HG02571 (cell line): Measurements from ENCODE around the gene FXYD4.
"Not testable (repeated sequence)": the region's sequence is repeated elsewhere in the genome, so short reads cannot be mapped to it uniquely, and the experiment has no call there.

Experiments used
- ATAC-seq: cut with Tn5 transposase; IDR thresholded peaks from one replicate; pipeline ENCODE4 v1.9.1; 2021; ENCODE audit warnings: mild to moderate bottlenecking, moderate library complexity; ENCODE audit not compliant: unreplicated experiment

The FXYD4 gene

GRCh38 chr10:43371418-43371817 is at the start of gene FXYD4:
Gene FXYD4 (plus strand): TSS chr10:43371636. CDS start chr10:43373747, 2,111 bp downstream.
- no peak for ATAC-seq

- no peak for ATAC-seq
These were observed 49.1 kb upstream of the FXYD4 start for GRCh38 chr10:43322331-43322730.

DNA sequence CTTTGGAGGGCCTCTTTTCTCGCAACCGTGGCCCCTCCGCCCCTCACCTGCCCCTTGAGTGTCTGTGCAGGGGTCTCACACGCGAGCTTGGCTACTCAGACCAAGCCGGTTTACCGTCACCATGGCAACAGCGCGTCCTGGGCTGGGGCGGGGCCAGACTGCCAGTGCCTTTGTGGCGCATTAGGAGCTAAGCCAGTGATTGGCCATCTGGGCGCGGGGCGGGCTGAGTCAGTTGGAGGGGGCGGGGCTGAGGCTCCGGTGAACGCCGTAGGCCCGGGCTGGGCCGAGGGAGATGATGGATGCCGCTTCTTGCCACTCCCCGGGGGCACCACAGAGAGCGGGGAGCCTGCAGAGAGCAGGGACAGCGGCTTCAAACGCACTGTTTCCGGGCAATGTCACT is 48.7 kb upstream of the FXYD4 start:
- ATAC-seq: no peak

- ATAC-seq: no peak
These were observed 48.2 kb upstream of the FXYD4 start for GRCh38 chr10:43323245-43323644.

GRCh38 chr10:43324876-43325275 is 46.6 kb upstream of the FXYD4 start:
- ATAC-seq: no peak

GRCh38 chr10:43327171-43327570 is 44.3 kb upstream of the FXYD4 start:
- ATAC-seq: no peak

DNA sequence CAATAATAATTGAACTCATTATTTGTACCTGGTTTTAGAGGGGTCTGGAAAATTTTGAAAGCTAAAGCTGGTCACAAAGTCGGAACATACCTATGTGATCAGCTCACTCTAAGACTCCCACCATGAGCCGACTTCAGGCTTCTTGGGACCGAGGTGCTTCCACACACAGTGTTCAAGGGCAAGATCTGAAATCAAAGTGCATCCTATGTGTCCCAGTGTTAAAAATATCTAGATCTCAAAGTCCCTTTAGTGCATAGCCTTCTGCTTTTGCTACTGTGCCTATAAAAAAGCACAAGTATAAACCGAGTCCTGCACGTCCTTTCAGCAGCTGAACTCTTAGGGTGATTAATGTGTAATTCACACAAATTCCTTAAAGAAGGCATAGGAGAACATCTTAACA is 43.5 kb upstream of the FXYD4 start:
- ATAC-seq: no peak

DNA sequence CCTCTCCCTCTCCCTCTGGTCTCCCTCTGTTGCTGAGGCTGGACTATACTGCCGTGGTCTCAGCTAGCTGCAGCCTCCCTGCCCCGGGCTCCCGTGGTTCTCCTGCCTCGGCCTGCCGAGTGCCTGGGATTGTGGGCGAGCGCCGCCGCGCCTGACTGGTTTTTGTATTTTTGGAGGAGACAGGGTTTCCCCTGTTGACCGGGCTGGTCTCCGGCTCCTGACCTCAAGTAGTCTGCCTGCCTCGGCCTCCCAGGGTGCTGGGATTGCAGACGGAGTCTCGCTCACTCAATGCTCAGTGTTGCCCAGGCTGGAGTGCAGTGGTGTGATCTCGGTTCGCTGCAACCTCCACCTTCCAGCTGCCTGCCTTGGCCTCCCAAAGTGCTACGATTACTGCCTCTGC is 42.6 kb upstream of the FXYD4 start:
- not testable (repeated sequence) for ATAC-seq

DNA sequence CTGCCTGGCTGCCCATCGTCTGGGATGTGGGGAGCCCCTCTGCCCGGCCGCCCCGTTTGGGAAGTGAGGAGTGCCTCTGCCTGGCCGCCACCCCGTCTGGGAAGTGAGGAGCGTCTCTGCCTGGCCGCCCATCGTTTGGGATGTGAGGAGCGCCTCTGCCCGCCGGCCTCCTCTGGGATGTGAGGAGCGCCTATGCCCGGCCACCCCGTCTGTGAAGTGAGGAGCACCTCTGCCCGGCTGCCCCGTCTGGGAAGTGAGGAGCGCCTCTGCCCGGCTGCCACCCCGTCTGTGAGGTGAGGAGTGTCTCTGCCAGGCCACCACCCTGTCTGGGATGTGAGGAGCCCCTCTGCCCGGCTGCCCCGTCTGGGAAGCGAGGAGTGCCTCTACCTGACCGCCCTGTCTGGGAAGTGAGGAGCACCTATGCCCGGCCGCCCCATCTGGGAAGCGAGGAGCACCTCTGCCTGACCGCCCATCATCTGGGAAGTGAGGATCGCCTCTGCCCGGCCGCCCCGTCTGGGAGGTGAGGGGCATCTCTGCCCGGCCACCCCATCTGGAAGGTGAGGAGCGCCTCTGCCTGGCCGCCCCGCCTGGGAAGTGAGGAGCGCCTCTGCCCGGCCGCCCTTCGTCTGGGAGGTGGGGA is 42.1 kb upstream of the FXYD4 start:
- ATAC-seq: not testable (repeated sequence)

DNA sequence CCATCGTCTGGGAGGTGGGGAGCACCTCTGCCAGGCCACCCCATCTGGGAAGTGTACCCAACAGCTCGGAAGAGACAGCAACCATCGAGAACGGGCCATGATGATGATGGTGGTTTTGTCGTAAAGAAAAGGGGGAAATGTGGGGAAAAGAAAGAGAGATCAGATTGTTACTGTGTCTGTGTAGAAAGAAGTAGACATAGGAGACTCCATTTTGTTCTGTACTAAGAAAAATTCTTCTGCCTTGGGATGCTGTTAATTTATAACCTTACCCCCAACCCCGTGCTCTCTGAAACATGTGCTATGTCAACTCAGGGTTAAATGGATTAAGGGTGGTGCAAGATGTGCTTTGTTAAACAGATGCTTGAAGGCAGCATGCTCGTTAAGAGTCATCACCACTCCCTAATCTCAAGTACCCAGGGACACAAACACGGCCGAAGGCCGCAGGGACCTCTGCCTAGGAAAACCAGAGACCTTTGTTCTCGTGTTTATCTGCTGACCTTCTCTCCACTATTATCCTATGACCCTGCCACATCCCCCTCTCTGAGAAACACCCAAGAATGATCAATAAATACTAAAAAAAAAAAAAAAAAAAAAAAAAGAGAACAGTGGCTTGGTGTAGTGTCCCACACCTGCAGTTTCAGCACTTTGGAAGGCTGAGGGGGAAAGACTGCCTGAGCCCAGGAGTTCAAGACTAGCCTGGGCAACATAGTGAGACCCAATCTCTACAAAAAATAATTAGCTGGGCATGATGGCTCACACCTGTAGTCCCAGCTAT is 41.2 kb upstream of the FXYD4 start:
- not testable (repeated sequence) for ATAC-seq

GRCh38 chr10:43330824-43331127 is 40.7 kb upstream of the FXYD4 start:
- ATAC-seq: not testable (repeated sequence)

DNA sequence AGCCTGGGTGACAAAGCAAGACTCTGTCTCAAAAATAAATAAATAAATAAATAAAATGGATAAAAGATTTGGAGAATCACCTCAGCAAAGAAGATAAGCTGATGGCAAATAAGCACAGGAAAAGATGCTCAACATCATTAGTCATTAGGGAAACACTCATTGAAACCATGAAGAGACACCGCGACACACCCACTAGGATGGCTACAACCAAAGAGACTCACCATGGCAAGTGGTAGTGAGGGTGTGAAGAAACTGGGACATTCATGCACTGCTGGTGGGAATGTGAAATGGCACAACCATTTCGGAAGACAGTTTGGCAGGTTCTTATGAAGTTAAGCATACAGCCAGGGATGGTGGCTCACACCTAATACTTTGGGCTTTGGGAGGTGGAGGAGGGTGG is 37.8 kb upstream of the FXYD4 start:
- no peak for ATAC-seq

DNA sequence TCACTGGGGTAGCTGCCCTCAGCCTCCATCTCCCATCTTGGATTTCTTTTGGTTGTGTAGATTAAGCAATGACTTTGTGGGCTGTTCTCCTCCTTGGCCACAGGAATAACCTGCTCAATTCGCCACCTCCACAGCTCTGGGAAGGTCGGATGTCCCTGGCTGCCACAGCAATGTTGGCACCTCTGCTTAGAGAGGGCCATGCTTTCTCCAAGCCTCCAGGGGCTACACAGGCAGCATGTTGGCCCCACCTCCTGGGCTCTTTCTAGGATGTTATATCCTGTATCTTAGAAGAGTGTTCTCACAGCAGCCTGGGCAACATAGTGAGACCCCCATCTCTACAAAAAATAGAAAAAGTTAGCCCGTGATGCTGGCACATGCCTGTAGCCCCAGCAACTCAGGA is 35.4 kb upstream of the FXYD4 start:
- no peak for ATAC-seq

DNA sequence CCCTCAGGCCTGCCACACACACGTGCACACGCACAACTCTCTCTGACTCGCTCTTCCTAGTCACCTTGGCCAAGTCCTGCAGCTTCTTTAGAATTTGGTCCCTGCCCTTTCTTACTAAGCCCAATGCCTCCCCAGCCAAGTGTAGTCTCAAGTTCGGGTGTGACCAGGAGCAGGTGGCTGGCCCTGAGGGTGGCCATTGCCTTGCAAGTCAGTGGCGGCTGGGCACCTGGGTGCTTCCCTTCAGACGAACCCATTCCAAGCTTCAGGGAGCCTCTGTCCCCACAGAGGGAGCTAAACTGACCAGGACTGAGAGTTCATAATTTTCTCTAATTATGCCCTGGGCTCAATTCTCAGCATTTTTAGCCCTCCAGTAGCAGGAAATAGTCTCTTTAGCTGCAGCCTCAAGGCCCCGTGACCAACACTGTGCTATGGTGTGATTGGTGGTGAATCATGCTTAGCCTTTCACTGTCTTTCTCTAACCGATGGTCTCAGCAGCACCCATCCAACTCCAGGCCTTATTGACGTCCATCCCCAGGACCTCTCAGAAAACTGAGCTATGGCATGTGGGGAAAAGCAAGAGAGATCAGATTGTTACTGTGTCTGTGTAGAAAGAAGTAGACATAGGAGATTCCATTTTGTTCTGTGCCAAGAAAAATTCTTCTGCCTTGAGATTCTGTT is 34.7 kb upstream of the FXYD4 start:
- ATAC-seq: no peak

DNA sequence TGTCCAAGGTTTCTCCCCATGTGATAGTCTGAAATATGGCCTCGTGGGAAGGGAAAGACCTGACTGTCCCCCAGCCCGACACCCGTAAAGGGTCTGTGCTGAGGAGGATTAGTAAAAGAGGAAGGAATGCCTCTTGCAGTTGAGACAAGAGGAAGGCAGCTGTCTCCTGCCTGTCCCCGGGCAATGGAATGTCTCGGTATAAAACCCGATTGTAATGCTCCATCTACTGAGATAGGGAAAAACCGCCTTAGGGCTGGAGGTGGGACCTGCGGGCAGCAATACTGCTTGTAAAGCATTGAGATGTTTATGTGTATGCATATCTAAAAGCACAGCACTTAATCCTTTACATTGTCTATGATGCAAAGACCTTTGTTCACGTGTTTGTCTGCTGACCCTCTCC is 33.9 kb upstream of the FXYD4 start:
- not testable (repeated sequence) for ATAC-seq

DNA sequence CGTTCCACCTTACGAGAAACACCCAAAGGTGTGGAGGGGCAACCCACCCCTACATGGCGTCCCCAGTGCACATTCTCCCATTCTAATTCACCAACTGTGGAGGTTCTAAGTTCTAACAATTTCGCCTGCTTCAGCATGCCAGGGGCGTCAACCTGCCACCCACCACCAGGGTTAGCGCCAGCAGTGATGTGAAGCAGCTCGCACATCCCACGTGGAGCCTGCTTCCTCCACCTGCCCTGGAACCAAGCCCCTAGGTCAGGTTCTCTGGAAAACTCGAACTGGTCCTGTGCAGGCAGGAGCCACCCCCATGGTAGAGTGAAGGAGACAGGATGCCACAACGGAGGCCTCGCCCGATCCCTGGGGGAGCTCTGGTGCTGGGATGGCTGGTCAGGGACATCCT is 33.3 kb upstream of the FXYD4 start:
- no peak for ATAC-seq

GRCh38 chr10:43339136-43339535 is 32.3 kb upstream of the FXYD4 start:
- ATAC-seq: no peak

DNA sequence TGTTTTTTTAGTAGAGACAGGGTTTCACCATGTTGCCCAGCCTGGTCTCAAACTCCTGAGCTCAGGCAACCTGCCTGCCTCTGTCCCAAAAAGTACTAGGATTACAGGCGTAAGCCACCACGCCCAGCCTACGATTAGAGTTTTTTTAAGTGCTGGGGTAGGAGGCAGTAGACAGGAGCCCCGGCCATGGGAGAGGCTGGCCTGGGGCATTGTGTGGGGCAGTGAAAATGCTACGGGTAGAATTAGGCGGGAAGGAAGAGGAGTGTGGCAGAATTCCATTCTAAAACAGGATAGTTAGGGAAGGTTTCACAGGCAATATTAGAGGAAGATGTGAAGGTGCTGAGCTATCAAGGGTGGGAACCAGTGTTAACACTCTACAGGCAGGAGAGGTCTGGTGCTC is 31.3 kb upstream of the FXYD4 start:
- no peak for ATAC-seq

DNA sequence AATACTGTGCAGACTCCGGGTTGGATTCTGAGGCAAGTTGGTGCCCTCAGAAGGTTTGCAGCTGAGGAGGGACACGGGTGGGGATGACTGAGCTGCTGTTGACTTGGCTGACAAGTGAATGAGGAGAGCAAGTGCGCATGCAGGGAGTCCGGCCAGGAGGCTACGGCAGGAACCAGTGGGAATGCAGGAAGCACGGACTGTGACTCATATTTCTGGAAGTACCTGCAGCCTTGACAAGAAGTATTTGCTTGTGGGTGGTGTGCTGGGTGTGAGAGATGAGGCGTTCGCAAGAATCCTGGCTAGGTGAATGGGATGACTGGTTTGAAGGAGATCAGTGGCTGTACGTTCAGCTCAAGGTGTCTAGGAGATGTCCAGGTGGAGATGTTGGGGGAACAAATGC is 30.8 kb upstream of the FXYD4 start:
- no peak for ATAC-seq

DNA sequence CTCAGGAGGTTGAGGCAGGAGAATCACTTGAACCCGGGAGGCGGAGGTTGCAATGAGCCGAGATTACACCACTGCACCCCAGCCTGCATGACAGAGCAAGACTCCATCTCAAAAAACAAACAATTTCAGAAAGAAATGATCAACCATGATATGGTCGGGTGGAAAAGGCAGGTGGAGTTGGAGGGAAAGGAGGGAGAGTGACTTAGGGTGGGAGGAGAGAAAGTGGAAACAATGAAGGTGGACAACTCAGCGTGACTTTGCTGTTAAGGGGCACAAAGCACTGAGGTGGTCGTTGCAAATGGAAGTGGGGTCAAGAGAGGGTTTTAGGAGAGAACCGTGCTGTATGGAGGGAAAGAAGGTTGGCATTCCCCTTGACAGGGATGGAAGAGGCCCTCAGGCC is 30.0 kb upstream of the FXYD4 start:
- no peak for ATAC-seq

DNA sequence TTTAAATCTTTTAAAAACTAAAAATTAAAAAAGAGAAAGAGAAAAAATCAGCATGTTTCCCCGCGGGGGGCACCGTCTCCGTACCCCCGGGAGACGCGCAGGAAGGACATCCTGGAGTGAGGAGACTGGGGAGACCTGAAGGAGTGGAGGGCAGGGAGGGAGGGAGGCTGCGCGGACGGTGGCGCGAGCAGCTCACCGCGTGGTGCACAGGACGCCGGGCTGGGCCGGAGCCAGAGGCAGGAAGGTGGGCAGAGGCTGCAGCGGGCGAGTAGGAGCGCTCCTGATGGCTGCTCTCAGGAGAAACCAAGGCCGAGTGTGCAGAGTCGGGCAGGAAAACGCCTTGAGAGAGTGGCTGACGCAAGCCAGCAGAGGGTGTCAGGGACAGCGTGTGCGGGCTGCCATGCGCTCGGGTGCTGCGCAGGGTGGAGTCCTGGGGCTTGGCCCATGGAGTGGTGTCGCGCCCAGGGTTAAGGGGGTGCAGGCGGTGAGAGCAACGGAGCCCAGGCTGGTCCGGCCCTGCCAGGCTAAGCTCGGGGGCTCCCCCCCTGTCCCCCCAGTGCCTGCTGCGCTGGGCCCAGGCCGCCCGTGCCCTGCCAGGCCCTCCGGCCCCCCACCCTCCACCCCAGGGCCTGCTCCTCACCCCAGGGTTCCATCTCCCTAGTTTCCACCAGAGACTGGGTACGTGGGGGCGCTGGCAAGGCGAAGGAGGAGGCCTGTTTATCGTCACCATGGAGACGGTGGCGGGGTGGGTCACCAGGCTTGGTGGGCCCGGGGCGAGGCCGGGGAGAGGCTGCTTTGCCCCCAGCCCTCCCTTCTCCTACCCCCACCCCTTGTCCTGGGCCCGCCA is 28.9 kb upstream of the FXYD4 start:
- ATAC-seq: no peak
